Osteoblast (primary cell): ENCODE results near the gene OVCH2. TPM values are rescaled to one million over a fixed set of nuclear protein-coding genes. Genes with fewer than 3 reads are reported as not detected.

Experiments
- DNase-seq: peaks from one replicate; pipeline ENCODE4 v3.0.0; 2011; ENCODE audit warnings: low spot score, mixed read lengths; ENCODE audit not compliant: insufficient read length; ENCODE audit errors: missing footprints
- H2AFZ ChIP-seq: 2 replicates; pipeline ENCODE4 v1.6.0; 2011; ENCODE audit warnings: mild to moderate bottlenecking, low read length
- H3K27ac ChIP-seq: 2 replicates; pipeline ENCODE4 v1.5.1; 2011; ENCODE audit warnings: mild to moderate bottlenecking, low read depth, low read length, moderate library complexity
- H3K27me3 ChIP-seq: 2 replicates; pipeline ENCODE4 v1.6.0; 2012; ENCODE audit warnings: mild to moderate bottlenecking, control low read depth, inconsistent platforms, low read length, moderate library complexity; ENCODE audit not compliant: insufficient read depth
- H3K36me3 ChIP-seq: 2 replicates; pipeline ENCODE4 v1.5.1; 2011; ENCODE audit warnings: mild to moderate bottlenecking, low read length, control low read depth, moderate library complexity; ENCODE audit not compliant: insufficient read depth
- H3K4me1 ChIP-seq: 2 replicates; pipeline ENCODE4 v1.5.1; 2011; ENCODE audit warnings: mild to moderate bottlenecking, low read length, control low read depth, moderate library complexity; ENCODE audit not compliant: insufficient read depth
- H3K4me2 ChIP-seq: 2 replicates; pipeline ENCODE4 v1.6.0; 2011; ENCODE audit warnings: mild to moderate bottlenecking, low read length; ENCODE audit not compliant: insufficient read depth
- H3K4me3 ChIP-seq: fragments of 200-600 bp; sonication (generic); 3 replicates; pipeline ENCODE4 v1.5.1; 2012; ENCODE audit warnings: mild to moderate bottlenecking, low read length, inconsistent platforms; ENCODE audit not compliant: insufficient read depth
- H3K79me2 ChIP-seq: 2 replicates; pipeline ENCODE4 v1.6.0; 2012; ENCODE audit warnings: mild to moderate bottlenecking, low read length, control low read depth, inconsistent platforms; ENCODE audit not compliant: insufficient read depth
- H3K9me3 ChIP-seq: 2 replicates; pipeline ENCODE4 v1.5.1; 2011; ENCODE audit warnings: low read depth, low read length, control low read depth
- H4K20me1 ChIP-seq: 2 replicates; pipeline ENCODE4 v1.6.0; 2012; ENCODE audit warnings: mild to moderate bottlenecking, low read length, control low read depth; ENCODE audit not compliant: insufficient read depth
- total RNA-seq: library from RNA; depleted of rRNA; stranded (reverse); fragments of >200 nt; gene quantifications from 2 replicates; pipeline ENCODE4 v1.2.3, GENCODE V29; 2012
- TF ChIP-seq, protein P1 (sequence below): IDR thresholded peaks from 2 replicates; pipeline ENCODE4 v1.5.1; 2011; ENCODE audit warnings: mild to moderate bottlenecking, low read depth, low read length, moderate library complexity; ENCODE audit errors: extremely low read depth

Gene OVCH2
- total RNA-seq, 1 donor, result not detected

DNA sequence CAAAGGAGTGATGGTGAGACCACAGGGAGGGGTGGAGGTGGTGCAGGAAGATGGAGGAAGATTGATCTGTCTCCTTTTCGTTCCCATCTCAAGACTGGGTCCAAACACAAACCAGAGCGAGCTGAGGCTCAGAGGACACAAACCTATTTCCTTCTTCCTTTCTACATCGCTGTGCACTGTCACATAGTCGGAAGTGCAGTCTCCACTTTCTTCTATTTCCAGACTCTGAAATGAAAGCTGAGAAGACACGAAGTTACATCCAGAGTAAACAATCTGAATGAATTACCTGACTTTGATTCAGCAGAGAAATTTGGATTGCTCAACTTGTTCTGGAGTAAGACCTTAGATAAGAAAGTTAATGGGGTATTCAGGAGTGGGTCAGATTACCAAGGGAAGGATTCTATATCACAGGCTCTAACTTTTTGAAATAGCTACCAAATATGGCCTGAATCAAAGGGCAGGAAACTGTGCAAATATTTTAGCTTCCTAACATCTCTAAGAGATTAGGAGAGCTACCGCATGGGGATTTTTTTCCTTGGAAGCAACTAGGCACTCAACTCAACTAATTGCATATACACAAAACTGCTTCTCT is 14.4 kb downstream of the OVCH2 start:
- no peaks in the 10 kb centered on the region for H3K4me1 ChIP-seq
- H3K9me3 ChIP-seq, result no peaks in the 10 kb centered on the region
- no peak overlapping the region for H3K4me2 ChIP-seq
- no peak overlapping the region for H3K27ac ChIP-seq
- no peaks in the 10 kb centered on the region for H3K79me2 ChIP-seq
- no peak overlapping the region for H2AFZ ChIP-seq
- H3K27me3 ChIP-seq, result peaks cover 23% of the 10 kb centered on the region
- DNase-seq, result no peak
- H3K36me3 ChIP-seq, result no peaks in the 10 kb centered on the region
- no peaks in the 10 kb centered on the region for H4K20me1 ChIP-seq
- TF ChIP-seq, protein P1, sequence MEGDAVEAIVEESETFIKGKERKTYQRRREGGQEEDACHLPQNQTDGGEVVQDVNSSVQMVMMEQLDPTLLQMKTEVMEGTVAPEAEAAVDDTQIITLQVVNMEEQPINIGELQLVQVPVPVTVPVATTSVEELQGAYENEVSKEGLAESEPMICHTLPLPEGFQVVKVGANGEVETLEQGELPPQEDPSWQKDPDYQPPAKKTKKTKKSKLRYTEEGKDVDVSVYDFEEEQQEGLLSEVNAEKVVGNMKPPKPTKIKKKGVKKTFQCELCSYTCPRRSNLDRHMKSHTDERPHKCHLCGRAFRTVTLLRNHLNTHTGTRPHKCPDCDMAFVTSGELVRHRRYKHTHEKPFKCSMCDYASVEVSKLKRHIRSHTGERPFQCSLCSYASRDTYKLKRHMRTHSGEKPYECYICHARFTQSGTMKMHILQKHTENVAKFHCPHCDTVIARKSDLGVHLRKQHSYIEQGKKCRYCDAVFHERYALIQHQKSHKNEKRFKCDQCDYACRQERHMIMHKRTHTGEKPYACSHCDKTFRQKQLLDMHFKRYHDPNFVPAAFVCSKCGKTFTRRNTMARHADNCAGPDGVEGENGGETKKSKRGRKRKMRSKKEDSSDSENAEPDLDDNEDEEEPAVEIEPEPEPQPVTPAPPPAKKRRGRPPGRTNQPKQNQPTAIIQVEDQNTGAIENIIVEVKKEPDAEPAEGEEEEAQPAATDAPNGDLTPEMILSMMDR, result no peak
- no peak overlapping the region for H3K4me3 ChIP-seq

DNA sequence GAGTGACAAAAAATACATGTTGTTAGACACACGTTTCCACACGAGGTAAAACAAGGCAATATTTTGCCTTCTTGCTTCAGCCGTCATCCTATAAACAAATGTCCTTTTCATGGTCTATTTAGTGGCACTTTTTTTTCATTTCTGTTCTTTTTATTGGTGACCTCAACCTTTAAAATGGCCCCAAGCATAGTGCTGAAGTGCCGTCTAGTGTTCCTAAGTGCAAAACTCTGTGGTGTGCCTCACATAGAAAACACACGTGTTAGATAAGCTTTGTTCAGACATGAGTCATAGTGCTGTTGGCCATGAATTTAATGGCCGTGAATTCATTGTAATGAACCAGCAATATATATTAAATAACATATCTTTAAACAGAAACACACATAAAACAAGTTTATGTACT is 15.6 kb downstream of the OVCH2 start:
- Histone ChIP-seq H3K9me3 (no peaks in the 10 kb centered on the region), H3K4me3 (no peak overlapping the region), H3K4me2 (no peak overlapping the region), H3K4me1 (no peaks in the 10 kb centered on the region), H4K20me1 (no peaks in the 10 kb centered on the region), H3K36me3 (no peaks in the 10 kb centered on the region), H3K27me3 (peaks cover 23% of the 10 kb centered on the region), H3K27ac (no peak overlapping the region), H2AFZ (no peak overlapping the region), H3K79me2 (no peaks in the 10 kb centered on the region)
- TF ChIP-seq, protein P1, result peak; percentile 25
- no peak for DNase-seq

DNA sequence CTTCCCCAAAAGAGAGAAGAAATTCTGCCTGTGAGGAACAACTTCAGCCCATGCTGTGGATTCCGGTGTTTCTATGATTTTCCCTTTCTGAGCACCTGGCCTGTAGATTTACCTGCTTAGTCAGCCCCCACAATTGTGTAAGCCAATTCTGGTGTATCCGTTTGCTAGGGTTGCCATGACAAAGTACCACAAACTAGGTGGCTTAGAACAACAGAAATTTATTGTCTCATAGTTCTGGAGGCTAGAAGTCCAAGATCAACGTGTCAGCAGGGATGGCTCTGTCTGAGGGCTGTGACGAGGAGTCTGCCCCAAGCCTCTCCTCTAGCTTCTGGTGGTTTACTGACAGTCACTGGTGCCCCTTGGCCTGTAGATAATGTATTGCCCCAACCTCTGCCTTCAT is 17.0 kb downstream of the OVCH2 start:
- Histone ChIP-seq H3K79me2 (no peaks in the 10 kb centered on the region), H3K36me3 (no peaks in the 10 kb centered on the region), H3K27me3 (peaks cover 28% of the 10 kb centered on the region), H3K4me2 (no peak overlapping the region), H3K27ac (no peak overlapping the region), H2AFZ (no peak overlapping the region), H3K4me1 (no peaks in the 10 kb centered on the region), H3K4me3 (no peak overlapping the region), H4K20me1 (no peaks in the 10 kb centered on the region), H3K9me3 (no peaks in the 10 kb centered on the region)
- TF ChIP-seq, protein P1, result no peak
- DNase-seq, result no peak

DNA sequence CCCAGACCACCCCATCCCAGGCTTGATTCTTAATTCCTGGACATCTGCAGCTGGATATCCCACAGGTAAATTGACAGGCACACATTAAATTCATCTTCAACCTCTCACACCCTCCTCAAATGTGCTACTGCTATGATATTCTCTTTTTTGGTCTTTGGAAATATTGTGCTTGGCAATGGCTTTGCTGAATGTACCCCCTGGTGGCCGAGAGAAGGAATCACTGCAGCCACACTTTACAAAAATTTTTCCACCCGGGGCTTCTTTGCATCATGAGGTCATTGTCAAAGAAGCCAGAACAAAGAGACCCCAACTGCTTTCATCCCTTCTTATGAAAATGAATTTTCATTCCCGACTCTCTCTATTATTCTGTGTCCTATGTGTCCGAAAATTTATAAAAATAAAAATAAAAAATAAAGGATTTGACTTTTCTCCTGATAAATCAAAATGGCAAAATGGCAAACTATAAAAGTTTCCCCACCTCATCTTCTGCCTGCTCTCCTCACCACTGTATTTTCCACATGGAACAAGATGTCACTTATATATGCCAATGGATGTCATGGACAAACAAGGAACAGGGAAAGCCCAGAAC is 17.9 kb downstream of the OVCH2 start:
- Histone ChIP-seq H3K36me3 (no peaks in the 10 kb centered on the region), H3K79me2 (no peaks in the 10 kb centered on the region), H3K27me3 (peaks cover 19% of the 10 kb centered on the region), H3K27ac (no peak overlapping the region), H3K4me1 (no peaks in the 10 kb centered on the region), H3K4me3 (no peak overlapping the region), H3K9me3 (no peaks in the 10 kb centered on the region), H3K4me2 (no peak overlapping the region), H4K20me1 (no peaks in the 10 kb centered on the region), H2AFZ (no peak overlapping the region)
- TF ChIP-seq, protein P1, result peak; percentile 80
- DNase-seq, result no peak
